ENCODE data around the gene TMIGD3. TPM values are rescaled to one million over a fixed set of nuclear protein-coding genes. Genes with fewer than 3 reads are reported as not detected.
A peak's percentile ranks its signal among the peaks of the same experiment; 100 is the strongest.
"Not testable (repeated sequence)": the region's sequence is repeated elsewhere in the genome, so short reads cannot be mapped to it uniquely, and the experiment has no call there.

Gene TMIGD3
- under 1 TPM in 2 of 4 donors, not detected in 2; 0.27 to 0.95 TPM for total RNA-seq

DNA sequence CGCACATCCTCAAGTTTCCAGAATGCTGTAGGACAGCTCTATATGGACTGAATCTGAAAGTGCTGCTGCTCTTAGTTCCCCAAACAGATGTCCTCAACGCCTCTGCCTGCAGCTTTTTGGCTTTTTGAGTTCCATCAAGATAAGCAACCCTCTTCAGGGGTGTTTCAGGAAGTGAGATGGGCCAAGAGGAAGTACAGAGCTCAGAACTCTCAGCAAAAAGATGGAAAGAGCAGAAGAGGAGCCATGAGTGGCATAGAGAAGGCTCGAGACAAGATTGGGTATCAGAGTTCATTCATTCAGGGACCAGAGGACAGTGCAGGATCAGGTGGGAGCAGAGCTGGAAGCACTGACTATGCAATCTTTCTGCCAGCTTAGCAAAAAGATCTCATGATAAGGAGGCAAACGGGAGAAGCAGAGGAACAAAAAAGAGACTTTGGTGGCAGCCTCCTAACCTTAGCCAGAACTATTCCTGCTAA lies at the start of gene TMIGD3, which contains the start of gene ADORA3:
Gene TMIGD3 (minus strand): TSS at position 49 of the 476 bp plus-strand sequence. CDS start 279 bp downstream, outside the sequence.
Gene ADORA3 (minus strand): TSS at position 49 of the 476 bp plus-strand sequence. CDS start 279 bp downstream, outside the sequence.
- no peaks in the 10 kb centered on the region for H3K9me3 ChIP-seq
- no peaks in the 10 kb centered on the region for H3K27me3 ChIP-seq
- peak within 1 kb of the TSS; percentile 31 to 59 (median 55) for H3K27ac ChIP-seq
- peaks cover 13 to 28% (median 20%) of the 10 kb centered on the region in 4 donors for H3K4me1 ChIP-seq
- intact Hi-C loops (cut with DNase I; ENCODE audit: low total_unique reads): loop anchor here (10.0 kb wide), 1 partner anchor 251 kb away; the partner anchor contains the start of gene DDX20
- WGBS, 2 donors (ENCODE audit: low coverage in 1 of 2): 67% methylated on average over 4 of the region's 4 CpGs; no CpG with 5 or more reads in 1 of the 2 donors
- no peaks in the 10 kb centered on the region for H3K36me3 ChIP-seq
- in situ Hi-C loops (cut with MboI; ENCODE audit: low pct_ligation_motif_present in 1 of 4, low pct_unique_long_range_greater_than_20kb in 1 of 4, low sequenced_read_pairs in 3 of 4): loop anchor here in 2 of 4 donors (10.0 kb wide), 2 partner anchors 151 to 251 kb away; partner anchors contain the start of gene DDX20 (in 1 of the 2)
- TF ChIP-seq POLR2A (IDR thresholded peaks at IDR 0.05) (peak; percentile 57), POLR2AphosphoS5 (IDR thresholded peaks at IDR 0.05) (peak; percentile 32 to 73 (median 43)), EP300 (IDR thresholded peaks at IDR 0.05; ENCODE audit: low read depth) (no peak)
- TF ChIP-seq, protein P1, sequence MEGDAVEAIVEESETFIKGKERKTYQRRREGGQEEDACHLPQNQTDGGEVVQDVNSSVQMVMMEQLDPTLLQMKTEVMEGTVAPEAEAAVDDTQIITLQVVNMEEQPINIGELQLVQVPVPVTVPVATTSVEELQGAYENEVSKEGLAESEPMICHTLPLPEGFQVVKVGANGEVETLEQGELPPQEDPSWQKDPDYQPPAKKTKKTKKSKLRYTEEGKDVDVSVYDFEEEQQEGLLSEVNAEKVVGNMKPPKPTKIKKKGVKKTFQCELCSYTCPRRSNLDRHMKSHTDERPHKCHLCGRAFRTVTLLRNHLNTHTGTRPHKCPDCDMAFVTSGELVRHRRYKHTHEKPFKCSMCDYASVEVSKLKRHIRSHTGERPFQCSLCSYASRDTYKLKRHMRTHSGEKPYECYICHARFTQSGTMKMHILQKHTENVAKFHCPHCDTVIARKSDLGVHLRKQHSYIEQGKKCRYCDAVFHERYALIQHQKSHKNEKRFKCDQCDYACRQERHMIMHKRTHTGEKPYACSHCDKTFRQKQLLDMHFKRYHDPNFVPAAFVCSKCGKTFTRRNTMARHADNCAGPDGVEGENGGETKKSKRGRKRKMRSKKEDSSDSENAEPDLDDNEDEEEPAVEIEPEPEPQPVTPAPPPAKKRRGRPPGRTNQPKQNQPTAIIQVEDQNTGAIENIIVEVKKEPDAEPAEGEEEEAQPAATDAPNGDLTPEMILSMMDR (IDR thresholded peaks at IDR 0.05): no peak
- DNase-seq: peak; percentile 41
- H3K4me3 ChIP-seq: peak within 1 kb of the TSS in 1 of 4 donors; percentile 2

DNA sequence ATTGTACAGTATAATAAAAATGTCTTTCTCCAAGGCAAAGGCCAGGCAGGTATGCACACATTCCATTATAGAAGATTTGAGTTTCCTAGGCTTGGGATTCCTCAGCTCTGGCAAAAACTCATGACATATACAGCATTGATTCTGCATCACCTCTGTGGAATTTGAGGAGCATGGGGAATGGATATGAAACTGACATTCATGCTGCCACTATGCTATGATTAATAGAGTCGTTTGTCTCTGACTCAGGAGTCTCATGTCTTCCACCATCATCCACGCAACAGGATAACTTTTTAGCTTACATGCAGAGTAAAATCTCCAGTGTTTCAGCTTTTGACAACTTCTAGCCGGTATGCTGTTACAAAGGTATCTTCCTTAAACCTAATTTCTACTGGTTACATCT lies 49.8 kb upstream of the TMIGD3 start:
- 76% methylated on average over 3 of the region's 3 CpGs; no CpG with 5 or more reads in 1 of the 2 donors for WGBS, 2 donors (ENCODE audit: low coverage in 1 of 2)
- peak overlapping the region in 3 of 4 donors; percentile 4 to 60 (median 49) for H3K27ac ChIP-seq

DNA sequence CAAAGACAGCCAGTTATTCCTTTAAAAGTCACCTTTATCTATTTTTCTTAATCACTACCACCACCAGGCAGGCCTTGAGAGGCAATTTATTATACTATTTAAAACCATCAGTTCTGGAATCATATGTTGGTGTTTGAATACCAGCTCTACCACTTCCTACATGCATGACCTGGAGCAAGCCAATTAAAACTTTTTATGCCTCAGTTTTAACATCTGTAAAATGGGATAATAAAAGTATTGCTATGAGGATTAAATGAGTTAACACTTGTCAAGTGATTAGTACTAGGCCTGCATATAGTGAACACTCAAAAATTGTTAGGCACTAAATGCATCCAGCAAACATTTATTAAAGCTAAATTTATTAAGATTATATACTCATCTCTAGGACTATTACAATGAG lies 49.2 kb upstream of the TMIGD3 start:
- Histone ChIP-seq H3K27ac (peak overlapping the region in 3 of 4 donors; percentile 4 to 60 (median 49)), H3K27me3 (no peaks in the 10 kb centered on the region), H3K4me1 (no peaks in the 10 kb centered on the region), H3K4me3 (no peak overlapping the region), H3K9me3 (no peaks in the 10 kb centered on the region), H3K36me3 (no peaks in the 10 kb centered on the region)
- TF ChIP-seq, protein P1 (IDR thresholded peaks at IDR 0.05): no peak
- TF ChIP-seq POLR2AphosphoS5 (IDR thresholded peaks at IDR 0.05) (no peak), EP300 (IDR thresholded peaks at IDR 0.05; ENCODE audit: low read depth) (no peak), POLR2A (IDR thresholded peaks at IDR 0.05) (no peak)
- intact Hi-C loops (cut with DNase I; ENCODE audit: low total_unique reads) (no loop called here), in situ Hi-C loops (cut with MboI; ENCODE audit: low pct_ligation_motif_present in 1 of 4, low pct_unique_long_range_greater_than_20kb in 1 of 4, low sequenced_read_pairs in 3 of 4) (no loop called here)
- DNase-seq: no peak

More for the DNA sequence above, 49.8 kb upstream of the TMIGD3 start:
- no peaks in the 10 kb centered on the region for H3K27me3 ChIP-seq
- no peaks in the 10 kb centered on the region for H3K4me1 ChIP-seq
- intact Hi-C loops (cut with DNase I; ENCODE audit: low total_unique reads) (no loop called here), in situ Hi-C loops (cut with MboI; ENCODE audit: low pct_ligation_motif_present in 1 of 4, low pct_unique_long_range_greater_than_20kb in 1 of 4, low sequenced_read_pairs in 3 of 4) (no loop called here)
- no peak overlapping the region for H3K4me3 ChIP-seq
- TF ChIP-seq POLR2A (IDR thresholded peaks at IDR 0.05) (no peak), EP300 (IDR thresholded peaks at IDR 0.05; ENCODE audit: low read depth) (peak; percentile 6)
- TF ChIP-seq, protein P1 (IDR thresholded peaks at IDR 0.05): no peak
- no peaks in the 10 kb centered on the region for H3K9me3 ChIP-seq
- no peak for DNase-seq
- H3K36me3 ChIP-seq: no peaks in the 10 kb centered on the region

DNA sequence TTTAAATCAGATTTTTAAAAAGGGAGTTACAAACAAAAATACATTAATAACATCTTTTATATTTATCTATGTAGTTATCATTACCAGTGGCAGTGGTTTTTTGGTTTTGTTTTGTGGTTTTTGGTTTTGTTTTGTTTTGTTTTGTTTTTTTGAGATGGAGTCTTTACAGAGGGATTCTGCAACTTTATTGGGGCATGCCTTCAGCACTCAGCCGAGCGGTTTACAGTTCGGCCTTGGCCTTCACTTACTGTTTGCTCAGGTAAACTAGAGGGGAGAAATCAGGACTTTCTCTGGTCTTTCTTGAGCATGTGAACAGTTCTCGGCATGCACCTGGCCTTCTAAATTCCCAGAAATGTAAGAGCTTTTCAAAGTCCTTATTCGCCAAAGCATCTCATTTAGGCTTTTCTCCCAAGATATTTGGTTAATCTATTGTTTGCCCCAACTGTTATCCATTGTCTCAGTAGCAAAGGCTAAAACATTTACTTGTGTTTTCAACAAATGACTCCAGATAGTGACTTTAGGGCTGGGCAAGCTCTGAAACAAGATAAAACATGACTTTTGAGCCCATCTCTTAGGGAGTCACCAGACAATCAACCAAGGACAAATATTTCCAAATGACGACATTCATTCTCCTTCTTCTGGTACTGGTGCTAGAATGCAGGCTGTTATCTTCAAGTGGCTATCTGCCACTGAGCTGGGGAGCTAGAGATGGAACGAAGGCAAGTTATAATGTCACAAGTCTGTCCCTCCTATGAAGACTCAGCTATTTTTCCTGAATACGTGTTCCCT lies 48.4 kb upstream of the TMIGD3 start:
- H3K27me3 ChIP-seq: no peaks in the 10 kb centered on the region
- H3K4me3 ChIP-seq: no peak overlapping the region
- peak overlapping the region in 1 of 4 donors; percentile 9 for H3K27ac ChIP-seq
- in situ Hi-C loops (cut with MboI; ENCODE audit: low pct_ligation_motif_present in 1 of 4, low pct_unique_long_range_greater_than_20kb in 1 of 4, low sequenced_read_pairs in 3 of 4): no loop called here
- no peaks in the 10 kb centered on the region for H3K4me1 ChIP-seq
- no peak for TF ChIP-seq POLR2A (IDR thresholded peaks at IDR 0.05)
- no peak for TF ChIP-seq EP300 (IDR thresholded peaks at IDR 0.05; ENCODE audit: low read depth)
- TF ChIP-seq POLR2AphosphoS5 (IDR thresholded peaks at IDR 0.05): no peak
- TF ChIP-seq, protein P1 (IDR thresholded peaks at IDR 0.05): no peak
- no peak for DNase-seq
- intact Hi-C loops (cut with DNase I; ENCODE audit: low total_unique reads): no loop called here
- H3K36me3 ChIP-seq: no peaks in the 10 kb centered on the region
- 83 to 91% methylated on average over 8 of the region's 8 CpGs for WGBS, 2 donors (ENCODE audit: low coverage in 1 of 2)
- no peaks in the 10 kb centered on the region for H3K9me3 ChIP-seq

DNA sequence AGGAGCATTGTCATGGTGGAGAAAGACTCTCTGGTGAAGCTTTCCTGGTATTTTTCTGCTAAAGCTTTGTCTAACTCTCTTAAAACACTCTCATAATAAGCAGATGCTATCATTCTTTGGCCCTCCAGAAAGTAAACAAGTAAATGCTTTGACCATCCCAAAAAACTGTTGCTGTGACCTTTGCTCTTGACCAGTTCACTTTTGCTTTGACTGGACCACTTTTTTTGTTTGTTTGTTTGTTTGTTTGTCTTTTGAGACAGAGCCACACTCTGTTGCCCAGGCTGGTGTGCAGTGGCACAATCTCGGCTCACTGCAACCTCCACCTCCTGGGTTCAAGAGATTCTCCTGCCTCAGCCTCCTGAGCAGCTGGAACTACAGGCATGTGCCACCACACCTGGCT lies 44.4 kb upstream of the TMIGD3 start:
- H3K27me3 ChIP-seq; H3K4me1 ChIP-seq; H3K36me3 ChIP-seq; H3K9me3 ChIP-seq; H3K4me3 ChIP-seq; intact Hi-C loops (cut with DNase I; ENCODE audit: low total_unique reads); DNase-seq; H3K27ac ChIP-seq; in situ Hi-C loops (cut with MboI; ENCODE audit: low pct_ligation_motif_present in 1 of 4, low pct_unique_long_range_greater_than_20kb in 1 of 4, low sequenced_read_pairs in 3 of 4): not testable (repeated sequence)
- 79% methylated on average over 1 of the region's 1 CpG; no CpG with 5 or more reads in 1 of the 2 donors for WGBS, 2 donors (ENCODE audit: low coverage in 1 of 2)
